Measurements from ENCODE around the gene FBXO47.

DNA sequence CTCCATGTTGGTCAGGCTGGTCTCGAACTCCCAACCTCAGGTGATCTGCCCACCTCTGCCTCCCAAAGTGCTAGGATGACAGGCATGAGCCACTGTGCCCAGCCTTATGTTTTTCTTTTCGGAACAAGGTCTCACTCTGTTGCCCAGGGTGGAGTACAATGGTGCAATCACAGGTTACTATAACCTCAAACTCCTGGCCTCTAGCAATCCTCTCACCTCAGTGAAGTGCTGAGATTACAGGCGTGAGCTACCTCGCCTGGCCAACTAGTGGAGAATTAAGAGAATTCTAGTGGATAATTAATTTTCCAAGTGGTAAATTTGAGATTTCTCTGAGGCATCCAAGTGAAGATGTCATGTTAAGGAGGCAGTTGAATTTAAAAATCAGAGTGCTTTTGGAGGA, 2.9 kb upstream of the FBXO47 start:
- TF ChIP-seq POLR2AphosphoS5 (IDR thresholded peaks at IDR 0.05; ENCODE audit: low read depth, low read length) (no peak), POLR2A (IDR thresholded peaks at IDR 0.05; ENCODE audit: low read depth, low read length) (no peak), TAF1 (IDR thresholded peaks at IDR 0.05; ENCODE audit: low read depth, low read length) (no peak)

All from GM12891 (cell line).